Measurements from ENCODE around the gene SLC8B1.

The SLC8B1 gene

GRCh38 chr12:113266106-113266895 is 68.6 kb downstream of the SLC8B1 start:
- DNase-seq = no peak

- no peak for DNase-seq
These were observed 71.4 kb downstream of the SLC8B1 start for GRCh38 chr12:113263431-113263963.

- DNase-seq = no peak
These were observed 72.2 kb downstream of the SLC8B1 start for GRCh38 chr12:113262710-113263109.

GRCh38 chr12:113261847-113262470 is 73.0 kb downstream of the SLC8B1 start:
- DNase-seq = no peak

- no peak for DNase-seq
These were observed 74.1 kb downstream of the SLC8B1 start for GRCh38 chr12:113260636-113261300.

- DNase-seq = no peak
These were observed 74.8 kb downstream of the SLC8B1 start for GRCh38 chr12:113260127-113260526.

- DNase-seq = no peak
These were observed 77.3 kb downstream of the SLC8B1 start for GRCh38 chr12:113257564-113257963.

- DNase-seq = no peak
These were observed 80.6 kb downstream of the SLC8B1 start for GRCh38 chr12:113254298-113254697.

GRCh38 chr12:113253532-113254285 is 81.2 kb downstream of the SLC8B1 start:
- DNase-seq = no peak

- no peak for DNase-seq
These were observed 82.4 kb downstream of the SLC8B1 start for GRCh38 chr12:113252494-113252893.

- DNase-seq = no peak
These were observed 83.4 kb downstream of the SLC8B1 start for GRCh38 chr12:113251404-113252070.

GRCh38 chr12:113250045-113250444 is 84.9 kb downstream of the SLC8B1 start:
- no peak for DNase-seq

- DNase-seq = no peak
These were observed 85.4 kb downstream of the SLC8B1 start for GRCh38 chr12:113249546-113249945.

- DNase-seq = no peak
These were observed 86.0 kb downstream of the SLC8B1 start for GRCh38 chr12:113248842-113249435.

Measured in stimulated activated CD4-positive, alpha-beta T cell treated with anti-CD3 and anti-CD28 coated beads, Interleukin-12 subunit alpha, Interleukin-12 subunit beta, amount 100 ng/mL, for 4 hours (primary cell).